Panc1 (cell line): ENCODE results near the gene SDF4. TPM values are rescaled to one million over a fixed set of nuclear protein-coding genes. Genes with fewer than 3 reads are reported as not detected.
A peak's percentile ranks its signal among the peaks of the same experiment; 100 is the strongest.

Experiments
- ATAC-seq: fragments of 200-7000 bp; cut with Tn5 transposase; 2 replicates; pipeline ENCODE4 v1.9.1; 2020; ENCODE audit warnings: mild to moderate bottlenecking, moderate library complexity
- BruUV-seq: library from RNA; stranded (reverse); fragments of 400-500 nt; replicated peaks from 2 replicates; lab custom pipeline; 2021; lab: Mats Ljungman, UMichigan
- CTCF ChIA-PET: fragments of 300-600 bp; sonication (Branson Sonifier 250); formaldehyde crosslinking; loops from one replicate; lab custom pipeline; 2022; ENCODE audit warnings: antibody characterized with exemption; lab: Charles Lee
- POLR2A ChIA-PET: fragments of 300-600 bp; sonication (Branson Sonifier 250); formaldehyde crosslinking; loops from one replicate; lab custom pipeline; 2022; ENCODE audit warnings: antibody characterized with exemption; lab: Charles Lee
- DNase-seq: peaks from one replicate; pipeline ENCODE4 v3.0.0-alpha.2; 2010; ENCODE audit warnings: low read depth, low spot score
- H3K27ac ChIP-seq: 2 replicates; pipeline ENCODE4 v1.5.1; 2011; ENCODE audit warnings: mild to moderate bottlenecking, low read length, inconsistent platforms
- H3K27me3 ChIP-seq: fragments of 200-500 bp; sonication (Bioruptor generic); 2 replicates; pipeline ENCODE4 v1.6.0; 2014; ENCODE audit warnings: low read length, inconsistent platforms; ENCODE audit not compliant: control insufficient read depth, insufficient read depth
- H3K36me3 ChIP-seq: fragments of 200-500 bp; sonication (Bioruptor generic); 2 replicates; pipeline ENCODE4 v1.5.1; 2014; ENCODE audit warnings: inconsistent platforms, mild to moderate bottlenecking, low read length, moderate library complexity; ENCODE audit not compliant: control insufficient read depth, insufficient read depth
- H3K4me1 ChIP-seq: 2 replicates; pipeline ENCODE4 v1.5.1; 2011; ENCODE audit warnings: inconsistent platforms, mild to moderate bottlenecking, low read length, moderate library complexity; ENCODE audit not compliant: control insufficient read depth, insufficient read depth
- H3K4me3 ChIP-seq, 2 experiments: 2 replicates each; pipeline ENCODE4 v1.5.1; 2011 to 2012; ENCODE audit warnings: low read depth in 2 of 2, low read length in 2 of 2, mild to moderate bottlenecking in 2 of 2, inconsistent platforms in 1 of 2, moderate library complexity in 1 of 2
- H3K9me3 ChIP-seq: fragments of 200-500 bp; sonication (Bioruptor generic); 2 replicates; pipeline ENCODE4 v1.5.1; 2014; ENCODE audit warnings: low read depth, mild to moderate bottlenecking, inconsistent platforms, low read length, moderate library complexity; ENCODE audit not compliant: control insufficient read depth, insufficient read depth
- CTCF ChIP-seq: fragments of 450-650 bp; IDR thresholded peaks from 2 replicates; pipeline ENCODE4 v1.5.1; 2017; ENCODE audit warnings: mild to moderate bottlenecking
- POLR2AphosphoS5 ChIP-seq: IDR thresholded peaks from 2 replicates; pipeline ENCODE4 v1.6.1; 2012; ENCODE audit warnings: mild to moderate bottlenecking, low read depth, low read length, moderate library complexity
- REST ChIP-seq, 2 experiments: IDR thresholded peaks; 2 replicates each; pipeline ENCODE4 v1.6.1; 2011 to 2012; ENCODE audit warnings: low read depth in 2 of 2, control low read depth in 1 of 2, low read length in 1 of 2, mild to moderate bottlenecking in 1 of 2, moderate library complexity in 1 of 2; ENCODE audit not compliant: insufficient read depth in 1 of 2
- SIN3A ChIP-seq: IDR thresholded peaks from 2 replicates; pipeline ENCODE4 v1.6.1; 2012; ENCODE audit warnings: low read depth, mild to moderate bottlenecking, low read length, moderate library complexity, borderline replicate concordance; ENCODE audit not compliant: insufficient read depth
- TCF7L2 ChIP-seq: IDR thresholded peaks from 2 replicates; pipeline ENCODE4 v1.6.1; 2011; ENCODE audit warnings: mild to moderate bottlenecking, low read depth, low read length, inconsistent platforms
- in situ Hi-C: cut with HindIII; loops from 2 replicates; pipeline ENCODE4 v1.10.0; 2016; ENCODE audit warnings: low sequenced_read_pairs, low pct_unique_long_range_greater_than_20kb
- intact Hi-C: fragments of 100-400 bp; cut with micrococcal nuclease; formaldehyde crosslinking; loops from one replicate; pipeline ENCODE4 v1.10.0; 2022; ENCODE audit not compliant: unreplicated experiment
- total RNA-seq: library from RNA; stranded (reverse); gene quantifications from one replicate; pipeline ENCODE4 v1.2.1, GENCODE V29; 2021; ENCODE audit not compliant: unreplicated experiment

The SDF4 gene
- total RNA-seq, 1 experiment from 2014 or later: 335 TPM

GRCh38 chr1:1170215-1171091 lies 61.3 kb downstream of the SDF4 start:
- DNase-seq: no peak
- Histone ChIP-seq H3K9me3 (no peaks in the 10 kb centered on the region), H3K36me3 (no peaks in the 10 kb centered on the region), H3K4me1 (no peaks in the 10 kb centered on the region), H3K4me3 (no peak overlapping the region), H3K27ac (no peak overlapping the region), H3K27me3 (no peaks in the 10 kb centered on the region)
- POLR2A ChIA-PET: interaction anchor here (0.6 kb wide), 1 partner anchor 76 kb away, joined by 3 read pairs; no protein-coding TSS in a partner anchor
- no peak for ATAC-seq
- no TSS peak for BruUV-seq
- in situ Hi-C loops: no loop called here
- CTCF ChIA-PET: interaction anchor here (0.6 kb wide), 1 partner anchor 9 kb away, joined by 3 read pairs; no protein-coding TSS in a partner anchor
- intact Hi-C loops: no loop called here
- no peak for TF ChIP-seq TCF7L2
- no peak for TF ChIP-seq SIN3A
- no peak for TF ChIP-seq REST (IDR thresholded peaks at IDR 0.05; ENCODE audit: insufficient read depth in 1 of 2, low read depth in 2 of 2, low read length in 1 of 2)
- TF ChIP-seq CTCF: no peak
- TF ChIP-seq POLR2AphosphoS5: no peak

GRCh38 chr1:1169429-1170214 lies 62.2 kb downstream of the SDF4 start:
- POLR2A ChIA-PET: interaction anchor here (0.6 kb wide), 1 partner anchor 75 kb away, joined by 3 read pairs; no protein-coding TSS in a partner anchor
- CTCF ChIA-PET: interaction anchor here (0.6 to 0.7 kb wide), 2 partner anchors 8 to 9 kb away, joined by 3 to 4 read pairs; no protein-coding TSS in a partner anchor
- no peak for TF ChIP-seq CTCF
- no peak for TF ChIP-seq POLR2AphosphoS5
- TF ChIP-seq REST (IDR thresholded peaks at IDR 0.05; ENCODE audit: insufficient read depth in 1 of 2, low read depth in 2 of 2, low read length in 1 of 2): no peak
- TF ChIP-seq SIN3A: no peak
- no peak for TF ChIP-seq TCF7L2

More at GRCh38 chr1:1169429-1170214, 62.2 kb downstream of the SDF4 start:
- in situ Hi-C loops (no loop called here), intact Hi-C loops (no loop called here)
- no peaks in the 10 kb centered on the region for H3K4me1 ChIP-seq
- H3K27me3 ChIP-seq: no peaks in the 10 kb centered on the region
- H3K9me3 ChIP-seq: no peaks in the 10 kb centered on the region
- no peak for DNase-seq
- no peak overlapping the region for H3K4me3 ChIP-seq
- H3K36me3 ChIP-seq: no peaks in the 10 kb centered on the region
- no TSS peak for BruUV-seq
- H3K27ac ChIP-seq: no peak overlapping the region
- ATAC-seq: peak; percentile 27
